ENCODE data around the gene TLE6. TPM values are rescaled to one million over a fixed set of nuclear protein-coding genes. Genes with fewer than 3 reads are reported as not detected.
"Not testable (repeated sequence)": the region's sequence is repeated elsewhere in the genome, so short reads cannot be mapped to it uniquely, and the experiment has no call there.

TLE6 gene
- 0.59 TPM for total RNA-seq (ENCODE audit: unreplicated experiment)
- long read RNA-seq, partial matches to known transcripts: 1 of 1 reads
- long read RNA-seq, other reads (novel, unspliced or antisense): 0 of 1 reads

- no peak within 1 kb of the TSS for H3K27ac Mint-ChIP-seq (ENCODE audit: unreplicated experiment)
- DNase-seq (ENCODE audit: low spot score): peak; percentile 94
- peak within 1 kb of the TSS; percentile 73 for H3K4me3 Mint-ChIP-seq (ENCODE audit: unreplicated experiment)
- TF ChIP-seq CTCF (IDR thresholded peaks at IDR 0.05; ENCODE audit: unreplicated experiment): no peak
- peaks cover 12% of the 10 kb centered on the region for H3K4me1 Mint-ChIP-seq (ENCODE audit: unreplicated experiment)
- H3K9me3 Mint-ChIP-seq (ENCODE audit: unreplicated experiment): no peaks in the 10 kb centered on the region
- peaks cover 7% of the 10 kb centered on the region for H3K27me3 Mint-ChIP-seq (ENCODE audit: unreplicated experiment)
- no peaks in the 10 kb centered on the region for H3K36me3 Mint-ChIP-seq (ENCODE audit: low read depth, unreplicated experiment)
Measured at GRCh38 chr19:2977001-2977745, at the start of gene TLE6. Gene TLE6, plus strand, starts transcription at chr19:2977564. Its CDS starts 670 bp downstream, at chr19:2978234.

GRCh38 chr19:2933490-2933910, 43.9 kb upstream of the TLE6 start:
- H3K36me3 Mint-ChIP-seq (ENCODE audit: low read depth, unreplicated experiment): peaks cover 67% of the 10 kb centered on the region
- no peak for DNase-seq (ENCODE audit: low spot score)
- no peak for TF ChIP-seq CTCF (IDR thresholded peaks at IDR 0.05; ENCODE audit: unreplicated experiment)
- no peaks in the 10 kb centered on the region for H3K4me1 Mint-ChIP-seq (ENCODE audit: unreplicated experiment)
- H3K4me3 Mint-ChIP-seq (ENCODE audit: unreplicated experiment): peak overlapping the region; percentile 79
- H3K27ac Mint-ChIP-seq (ENCODE audit: unreplicated experiment): no peak overlapping the region
- peaks cover 34% of the 10 kb centered on the region for H3K9me3 Mint-ChIP-seq (ENCODE audit: unreplicated experiment)
- H3K27me3 Mint-ChIP-seq (ENCODE audit: unreplicated experiment): no peaks in the 10 kb centered on the region

DNA sequence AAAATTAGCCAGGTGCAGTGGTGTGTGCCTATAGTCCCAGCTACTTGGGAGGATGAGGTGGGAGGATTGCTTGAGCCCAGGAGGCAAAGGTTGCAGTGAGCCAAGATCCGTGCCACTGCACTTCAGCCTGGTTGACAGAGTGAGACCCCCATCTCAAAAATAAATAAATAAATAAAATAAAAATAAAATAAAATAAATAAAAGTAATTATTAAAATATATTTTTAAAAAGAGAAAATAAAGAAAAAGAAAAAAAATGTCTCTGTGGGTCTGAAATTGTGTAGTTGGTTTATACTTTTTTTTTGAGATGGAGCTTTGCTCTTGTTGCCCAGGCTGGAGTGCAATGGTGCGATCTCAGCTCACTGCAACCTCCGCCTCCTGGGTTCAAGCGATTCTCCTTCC, 41.5 kb upstream of the TLE6 start:
- peaks cover 69% of the 10 kb centered on the region for H3K36me3 Mint-ChIP-seq (ENCODE audit: low read depth, unreplicated experiment)
- peaks cover 30% of the 10 kb centered on the region for H3K9me3 Mint-ChIP-seq (ENCODE audit: unreplicated experiment)

DNA sequence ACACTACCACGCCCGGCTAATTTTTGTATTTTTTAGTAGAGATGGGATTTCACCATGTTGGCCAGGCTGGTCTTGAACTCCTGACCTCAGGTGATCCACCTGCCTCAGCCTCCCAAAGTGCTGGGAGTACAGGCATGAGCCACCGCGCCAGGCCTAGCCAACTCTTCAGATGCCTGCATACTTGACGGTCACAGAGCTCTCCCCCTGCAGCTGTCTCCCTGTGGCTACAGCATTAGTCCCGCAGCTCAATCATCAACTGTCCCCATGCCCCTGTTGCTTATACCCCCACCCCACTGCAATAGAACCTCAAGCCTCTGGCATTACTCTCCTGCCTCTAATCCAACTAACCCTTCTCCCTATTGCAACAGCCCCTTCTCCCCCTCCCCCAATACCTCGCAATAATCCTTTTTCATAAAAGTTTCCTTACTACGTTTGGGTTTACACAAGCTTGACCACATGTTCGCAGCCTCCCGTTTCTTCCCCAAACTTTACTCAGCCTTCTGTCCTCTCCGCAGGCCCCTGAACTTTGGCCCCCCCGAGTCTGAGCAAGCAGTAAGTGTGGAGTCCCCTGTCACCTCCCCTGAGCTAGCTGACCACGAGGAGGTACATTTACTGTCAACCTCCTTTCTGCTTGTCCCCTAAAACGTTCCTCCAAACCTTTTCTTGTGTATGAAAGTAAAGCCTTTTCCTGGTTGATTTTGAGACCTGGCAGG, 34.3 kb upstream of the TLE6 start:
- Mint-ChIP-seq H3K4me3 (ENCODE audit: unreplicated experiment) (peak overlapping the region; percentile 49), H3K4me1 (ENCODE audit: unreplicated experiment) (peaks cover 16% of the 10 kb centered on the region), H3K36me3 (ENCODE audit: low read depth, unreplicated experiment) (peaks cover 25% of the 10 kb centered on the region), H3K27ac (ENCODE audit: unreplicated experiment) (no peak overlapping the region), H3K27me3 (ENCODE audit: unreplicated experiment) (peaks cover 6% of the 10 kb centered on the region), H3K9me3 (ENCODE audit: unreplicated experiment) (no peaks in the 10 kb centered on the region)
- no peak for DNase-seq (ENCODE audit: low spot score)
- TF ChIP-seq CTCF (IDR thresholded peaks at IDR 0.05; ENCODE audit: unreplicated experiment): no peak

More for the DNA sequence above, 41.5 kb upstream of the TLE6 start:
- not testable (repeated sequence) for H3K4me1 Mint-ChIP-seq (ENCODE audit: unreplicated experiment); H3K27ac Mint-ChIP-seq (ENCODE audit: unreplicated experiment); DNase-seq (ENCODE audit: low spot score); H3K27me3 Mint-ChIP-seq (ENCODE audit: unreplicated experiment); H3K4me3 Mint-ChIP-seq (ENCODE audit: unreplicated experiment)

GRCh38 chr19:2944403-2944774, 33.0 kb upstream of the TLE6 start:
- Mint-ChIP-seq H3K27ac (ENCODE audit: unreplicated experiment) (no peak overlapping the region), H3K4me3 (ENCODE audit: unreplicated experiment) (peak overlapping the region; percentile 92), H3K36me3 (ENCODE audit: low read depth, unreplicated experiment) (peaks cover 22% of the 10 kb centered on the region), H3K4me1 (ENCODE audit: unreplicated experiment) (peaks cover 25% of the 10 kb centered on the region), H3K27me3 (ENCODE audit: unreplicated experiment) (peaks cover 6% of the 10 kb centered on the region), H3K9me3 (ENCODE audit: unreplicated experiment) (no peaks in the 10 kb centered on the region)
- DNase-seq (ENCODE audit: low spot score): no peak
- TF ChIP-seq CTCF (IDR thresholded peaks at IDR 0.05; ENCODE audit: unreplicated experiment): no peak

All from endothelial cell (in vitro differentiated cells).